WTC11 (cell line): ENCODE data around the gene SKAP1. TPM values are rescaled to one million over a fixed set of nuclear protein-coding genes. Genes with fewer than 3 reads are reported as not detected.

Experiments used
- ATAC-seq: fragments of 200-7000 bp; cut with Tn5 transposase; 2 replicates; pipeline ENCODE4 v1.10.0; 2021; ENCODE audit warnings: mild to moderate bottlenecking, moderate library complexity
- CTCF ChIA-PET: fragments of 300-600 bp; sonication (Branson Sonifier 250); formaldehyde crosslinking; loops from one replicate; lab custom pipeline; 2021; ENCODE audit warnings: antibody characterized with exemption; lab: Charles Lee
- POLR2A ChIA-PET: fragments of 350-600 bp; sonication (Branson Sonifier 250); formaldehyde crosslinking; loops from one replicate; lab custom pipeline; 2021; ENCODE audit warnings: antibody characterized with exemption; lab: Charles Lee
- DNase-seq: peaks from one replicate; pipeline ENCODE4 v3.0.0; 2021; ENCODE audit warnings: low spot score
- H3K27ac Mint-ChIP-seq: 2 replicates; pipeline ENCODE4 v1.8.0; 2021; ENCODE audit warnings: mixed read lengths
- H3K27me3 Mint-ChIP-seq: 2 replicates; pipeline ENCODE4 v1.8.0; 2021; ENCODE audit warnings: low read depth, mild to moderate bottlenecking, moderate library complexity, mixed read lengths
- H3K36me3 Mint-ChIP-seq: 2 replicates; pipeline ENCODE4 v1.8.0; 2021; ENCODE audit warnings: mixed read lengths
- H3K4me1 Mint-ChIP-seq: 2 replicates; pipeline ENCODE4 v1.8.0; 2022; ENCODE audit warnings: mixed read lengths
- H3K4me3 Mint-ChIP-seq: 2 replicates; pipeline ENCODE4 v1.8.0; 2021; ENCODE audit warnings: mild to moderate bottlenecking, moderate library complexity, mixed read lengths
- H3K9me3 Mint-ChIP-seq: 2 replicates; pipeline ENCODE4 v1.8.0; 2021; ENCODE audit warnings: mixed read lengths
- ATF1 ChIP-seq: sonication (generic); formaldehyde crosslinking; IDR thresholded peaks from 2 replicates; pipeline ENCODE4 v1.8.1; 2023; ENCODE audit warnings: mild to moderate bottlenecking, moderate library complexity, missing genetic modification reagents
- ATF6 ChIP-seq: sonication (generic); formaldehyde crosslinking; IDR thresholded peaks from 2 replicates; pipeline ENCODE4 v1.8.1; 2023; ENCODE audit warnings: mild to moderate bottlenecking, missing genetic modification reagents
- CREB1 ChIP-seq: sonication (generic); formaldehyde crosslinking; IDR thresholded peaks from 2 replicates; pipeline ENCODE4 v1.8.0; 2023; ENCODE audit warnings: mild to moderate bottlenecking, missing genetic modification reagents
- E2F1 ChIP-seq: sonication (generic); formaldehyde crosslinking; IDR thresholded peaks from 2 replicates; pipeline ENCODE4 v1.8.0; 2022; ENCODE audit warnings: mild to moderate bottlenecking, missing genetic modification reagents
- E2F5 ChIP-seq: sonication (generic); formaldehyde crosslinking; IDR thresholded peaks from 2 replicates; pipeline ENCODE4 v1.8.1; 2022; ENCODE audit warnings: mild to moderate bottlenecking, moderate library complexity, missing genetic modification reagents
- FOXK1 ChIP-seq: sonication (generic); formaldehyde crosslinking; IDR thresholded peaks from 2 replicates; pipeline ENCODE4 v1.8.0; 2022; ENCODE audit warnings: mild to moderate bottlenecking, moderate library complexity, missing genetic modification reagents
- GABPB1 ChIP-seq: sonication (generic); formaldehyde crosslinking; IDR thresholded peaks from 2 replicates; pipeline ENCODE4 v1.8.1; 2023; ENCODE audit warnings: mild to moderate bottlenecking, missing genetic modification reagents
- GRHL2 ChIP-seq: fragments of 250-450 bp; sonication (Bioruptor Pico); IDR thresholded peaks from 2 replicates; pipeline ENCODE4 v1.8.0; 2022; ENCODE audit warnings: mild to moderate bottlenecking, moderate library complexity; ENCODE audit not compliant: insufficient replicate concordance, severe bottlenecking
- HMGA2 ChIP-seq: fragments of 250-450 bp; sonication (Bioruptor Pico); IDR thresholded peaks from 2 replicates; pipeline ENCODE4 v1.4.0; 2021; ENCODE audit warnings: mild to moderate bottlenecking, moderate library complexity
- MXD4 ChIP-seq: fragments of 250-450 bp; sonication (Bioruptor Pico); IDR thresholded peaks from 2 replicates; pipeline ENCODE4 v1.8.0; 2021; ENCODE audit warnings: mild to moderate bottlenecking, moderate library complexity, borderline replicate concordance
- NFATC4 ChIP-seq: fragments of 250-450 bp; sonication (Bioruptor Pico); IDR thresholded peaks from 2 replicates; pipeline ENCODE4 v1.9.0; 2021; ENCODE audit warnings: mild to moderate bottlenecking
- NR3C1 ChIP-seq: sonication (generic); formaldehyde crosslinking; conservative IDR thresholded peaks from 2 replicates; pipeline ENCODE4 v1.8.1; 2023; ENCODE audit warnings: low read depth, mild to moderate bottlenecking, missing genetic modification reagents
- OVOL2 ChIP-seq: fragments of 250-450 bp; sonication (Bioruptor Pico); IDR thresholded peaks from 2 replicates; pipeline ENCODE4 v1.9.0; 2021; ENCODE audit warnings: mild to moderate bottlenecking, borderline replicate concordance
- PRDM15 ChIP-seq: sonication (generic); formaldehyde crosslinking; IDR thresholded peaks from 2 replicates; pipeline ENCODE4 v1.8.0; 2022; ENCODE audit warnings: missing genetic modification reagents
- STAT6 ChIP-seq: sonication (generic); formaldehyde crosslinking; conservative IDR thresholded peaks from 2 replicates; pipeline ENCODE4 v1.8.1; 2023; ENCODE audit warnings: mild to moderate bottlenecking, low read depth, missing genetic modification reagents, moderate library complexity
- ZBTB21 ChIP-seq: sonication (generic); formaldehyde crosslinking; IDR thresholded peaks from 2 replicates; pipeline ENCODE4 v1.8.1; 2023; ENCODE audit warnings: mild to moderate bottlenecking, missing genetic modification reagents, borderline replicate concordance
- ZNF232 ChIP-seq: sonication (generic); formaldehyde crosslinking; IDR thresholded peaks from 2 replicates; pipeline ENCODE4 v1.8.0; 2022; ENCODE audit warnings: mild to moderate bottlenecking, missing genetic modification reagents
- ZNF512 ChIP-seq: sonication (generic); formaldehyde crosslinking; IDR thresholded peaks from 2 replicates; pipeline ENCODE4 v1.8.1; 2022; ENCODE audit warnings: missing genetic modification reagents, borderline replicate concordance
- total RNA-seq: library from RNA; stranded (reverse); gene quantifications from 3 replicates; pipeline ENCODE4 v1.2.3, GENCODE V29; 2021

The SKAP1 gene
- total RNA-seq, 1 experiment from 2014 or later, result not detected

- Mint-ChIP-seq H3K27ac (no peak overlapping the region), H3K36me3 (no peaks in the 10 kb centered on the region), H3K27me3 (peaks cover 9% of the 10 kb centered on the region), H3K4me1 (no peaks in the 10 kb centered on the region), H3K9me3 (no peaks in the 10 kb centered on the region), H3K4me3 (no peak overlapping the region)
- CTCF ChIA-PET, result interaction anchor here (1.0 to 2.1 kb wide), 3 partner anchors 25 to 101 kb away, joined by 3 to 7 read pairs (median 5); no protein-coding TSS in a partner anchor
- POLR2A ChIA-PET, result no interaction called here
- DNase-seq, result no peak
- no peak for ATAC-seq
- TF ChIP-seq NFATC4 (CRISPR knock-in tag), result no peak
- no peak for TF ChIP-seq ZBTB21 (CRISPR knock-in tag)
- TF ChIP-seq ZNF232, result no peak
- no peak for TF ChIP-seq E2F5 (CRISPR knock-in tag)
- TF ChIP-seq ZNF512 (CRISPR knock-in tag), result no peak
- TF ChIP-seq FOXK1 (CRISPR knock-in tag), result no peak
- no peak for TF ChIP-seq STAT6 (CRISPR knock-in tag)
Observed at GRCh38 chr17:48234922-48235321, 195.1 kb downstream of the SKAP1 start.

- H3K4me3 Mint-ChIP-seq, result no peak overlapping the region
- no peak for DNase-seq
- POLR2A ChIA-PET, result no interaction called here
- TF ChIP-seq GRHL2 (CRISPR knock-in tag) (no peak), CREB1 (CRISPR knock-in tag) (no peak), NR3C1 (CRISPR knock-in tag) (no peak), MXD4 (CRISPR knock-in tag) (no peak), GABPB1 (CRISPR knock-in tag) (no peak), ATF6 (CRISPR knock-in tag) (no peak), PRDM15 (CRISPR knock-in tag) (no peak), OVOL2 (CRISPR knock-in tag) (no peak), HMGA2 (CRISPR knock-in tag) (no peak), E2F1 (CRISPR knock-in tag) (no peak), ATF1 (CRISPR knock-in tag) (no peak)
- TF ChIP-seq, all 79 proteins: peak for 0
- H3K27ac Mint-ChIP-seq, result no peak overlapping the region
- CTCF ChIA-PET, result interaction anchor here (0.8 to 0.9 kb wide), 2 partner anchors 12 to 36 kb away, joined by 3 read pairs; no protein-coding TSS in a partner anchor
- ATAC-seq, result no peak
- no peaks in the 10 kb centered on the region for H3K9me3 Mint-ChIP-seq
- peaks cover 9% of the 10 kb centered on the region; the same call in 1 of the 2 replicates for H3K27me3 Mint-ChIP-seq
- no peaks in the 10 kb centered on the region for H3K36me3 Mint-ChIP-seq
- H3K4me1 Mint-ChIP-seq, result no peaks in the 10 kb centered on the region
Observed at GRCh38 chr17:48231995-48232959, 197.7 kb downstream of the SKAP1 start.
